Measurements from ENCODE around the gene PKN1.
"Not testable (repeated sequence)": the region's sequence is repeated elsewhere in the genome, so short reads cannot be mapped to it uniquely, and the experiment has no call there.

PKN1 gene

GRCh38 chr19:14432791-14433553 is at the start of gene PKN1:
Gene PKN1, plus strand, starts transcription at chr19:14433306. Its CDS starts 216 bp downstream, at chr19:14433522.
- peak; percentile 19 for DNase-seq

- no peak for DNase-seq
Observed at GRCh38 chr19:14383661-14384555, 49.2 kb upstream of the PKN1 start.

GRCh38 chr19:14385492-14385891 is 47.6 kb upstream of the PKN1 start:
- DNase-seq, result no peak

DNA sequence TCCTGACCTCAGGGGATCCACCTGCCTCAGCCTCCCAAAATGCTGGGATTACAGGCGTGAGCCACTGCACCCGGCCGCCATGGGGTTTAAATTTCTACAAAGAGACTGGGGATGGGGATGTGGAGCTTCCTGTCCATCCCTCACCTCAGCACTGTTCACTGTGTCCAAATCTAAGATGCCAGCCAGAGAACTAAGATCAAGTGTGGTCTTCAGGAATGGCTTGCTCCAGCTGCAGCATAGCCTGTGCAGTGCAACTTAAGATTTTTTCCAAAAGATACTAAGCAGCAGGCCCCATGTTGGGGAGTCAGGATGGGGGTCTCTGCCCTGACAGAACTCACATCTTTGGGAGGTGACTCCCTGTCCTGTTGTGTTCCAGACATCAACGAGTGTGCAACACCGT is 42.6 kb upstream of the PKN1 start:
- no peak for DNase-seq

DNA sequence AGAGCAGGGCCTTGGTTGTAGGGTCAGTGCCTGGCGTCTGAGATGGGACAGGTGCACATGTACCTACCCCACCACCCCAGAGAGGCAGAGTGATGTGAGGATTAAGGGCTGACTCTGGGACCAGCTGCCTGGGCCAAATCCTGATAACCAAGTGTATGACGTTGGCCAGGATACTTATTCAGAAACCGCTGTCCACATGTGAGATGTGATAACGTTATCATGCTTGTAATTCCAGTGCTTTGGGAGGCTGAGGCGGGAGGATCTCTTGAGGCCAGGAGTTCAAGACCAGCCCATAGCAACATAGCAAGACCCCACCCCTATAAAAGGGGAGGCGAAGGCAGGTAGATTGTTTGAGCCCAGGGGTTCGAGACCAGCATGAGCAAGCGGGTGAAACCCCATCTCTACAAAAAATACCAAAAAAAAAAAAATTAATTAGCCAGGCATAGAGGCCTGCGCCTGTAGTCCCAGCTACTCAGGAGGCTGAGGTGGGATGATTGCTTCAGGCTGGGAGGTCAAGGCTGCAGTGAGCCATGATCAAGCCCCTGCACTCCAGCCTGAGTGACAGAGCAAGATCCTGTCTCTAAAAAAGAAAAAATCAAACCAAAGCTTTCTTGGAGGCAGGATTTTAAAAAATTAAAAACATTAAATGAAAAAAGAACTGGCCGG is 41.8 kb upstream of the PKN1 start:
- DNase-seq, result no peak

- DNase-seq, result no peak
Observed at GRCh38 chr19:14393329-14393728, 39.8 kb upstream of the PKN1 start.

DNA sequence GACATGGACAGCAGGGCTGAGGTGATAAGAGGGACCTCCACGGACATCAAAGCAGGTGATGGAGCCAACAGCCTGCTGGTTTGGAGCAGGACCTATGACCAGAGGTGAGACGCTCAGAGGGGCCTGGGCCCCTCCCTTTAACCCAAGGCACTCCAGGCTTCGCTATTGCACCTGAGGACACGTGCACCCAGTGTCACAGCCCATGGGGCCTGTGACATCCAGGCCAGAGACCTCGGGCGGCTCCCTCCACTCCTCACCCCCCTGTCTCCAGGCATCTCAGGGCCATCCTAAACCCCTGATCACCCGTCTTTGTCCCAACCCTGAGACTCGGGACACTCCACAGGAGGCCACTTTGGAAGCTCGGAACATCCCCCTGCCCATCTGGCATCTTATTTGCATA is 38.9 kb upstream of the PKN1 start:
- no peak for DNase-seq

DNA sequence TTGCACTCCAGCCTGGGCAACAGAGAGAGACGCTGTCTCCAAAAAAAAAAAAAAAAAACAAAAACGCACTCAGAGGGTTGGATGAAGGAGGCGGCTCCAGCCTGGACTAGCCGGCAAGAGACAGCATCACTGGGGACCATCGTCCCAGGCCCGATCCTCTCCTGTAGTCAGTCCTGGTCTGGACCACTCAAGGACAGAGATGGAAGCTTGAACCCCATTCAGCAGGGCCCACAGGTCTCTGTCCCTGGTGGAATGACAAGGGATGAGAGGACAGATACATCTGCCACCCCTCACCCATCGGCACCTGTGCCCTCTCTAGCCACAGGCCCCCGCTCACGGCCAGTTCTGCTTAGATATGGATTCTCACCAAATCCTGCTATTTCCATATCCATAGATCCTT is 37.8 kb upstream of the PKN1 start:
- no peak for DNase-seq

- no peak for DNase-seq
Observed at GRCh38 chr19:14395710-14396336, 37.3 kb upstream of the PKN1 start.

- not testable (repeated sequence) for DNase-seq
Observed at GRCh38 chr19:14396730-14397129, 36.4 kb upstream of the PKN1 start.

DNA sequence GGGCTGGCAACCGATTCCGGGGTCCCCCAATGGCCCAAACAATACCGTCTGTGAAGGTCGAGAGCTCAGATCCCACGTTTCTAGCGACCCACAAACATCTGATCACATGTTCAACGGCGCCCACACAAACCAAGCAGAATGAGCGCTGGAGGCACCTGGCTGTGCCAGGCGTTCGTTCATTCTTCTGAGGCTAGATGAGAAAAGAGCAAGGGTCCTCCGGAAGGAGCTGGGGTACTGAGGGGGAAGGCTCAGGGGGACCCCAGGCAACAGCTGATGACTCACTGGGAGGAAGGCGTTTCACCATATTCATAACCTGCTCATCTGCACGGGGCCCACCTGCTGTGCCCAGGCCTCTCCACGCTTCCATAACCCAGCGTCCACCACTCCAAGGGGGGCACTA is 35.9 kb upstream of the PKN1 start:
- not testable (repeated sequence) for DNase-seq

GRCh38 chr19:14400951-14401431 is 32.1 kb upstream of the PKN1 start:
- DNase-seq, result no peak

- DNase-seq, result no peak
Observed at GRCh38 chr19:14401468-14402195, 31.5 kb upstream of the PKN1 start.

DNA sequence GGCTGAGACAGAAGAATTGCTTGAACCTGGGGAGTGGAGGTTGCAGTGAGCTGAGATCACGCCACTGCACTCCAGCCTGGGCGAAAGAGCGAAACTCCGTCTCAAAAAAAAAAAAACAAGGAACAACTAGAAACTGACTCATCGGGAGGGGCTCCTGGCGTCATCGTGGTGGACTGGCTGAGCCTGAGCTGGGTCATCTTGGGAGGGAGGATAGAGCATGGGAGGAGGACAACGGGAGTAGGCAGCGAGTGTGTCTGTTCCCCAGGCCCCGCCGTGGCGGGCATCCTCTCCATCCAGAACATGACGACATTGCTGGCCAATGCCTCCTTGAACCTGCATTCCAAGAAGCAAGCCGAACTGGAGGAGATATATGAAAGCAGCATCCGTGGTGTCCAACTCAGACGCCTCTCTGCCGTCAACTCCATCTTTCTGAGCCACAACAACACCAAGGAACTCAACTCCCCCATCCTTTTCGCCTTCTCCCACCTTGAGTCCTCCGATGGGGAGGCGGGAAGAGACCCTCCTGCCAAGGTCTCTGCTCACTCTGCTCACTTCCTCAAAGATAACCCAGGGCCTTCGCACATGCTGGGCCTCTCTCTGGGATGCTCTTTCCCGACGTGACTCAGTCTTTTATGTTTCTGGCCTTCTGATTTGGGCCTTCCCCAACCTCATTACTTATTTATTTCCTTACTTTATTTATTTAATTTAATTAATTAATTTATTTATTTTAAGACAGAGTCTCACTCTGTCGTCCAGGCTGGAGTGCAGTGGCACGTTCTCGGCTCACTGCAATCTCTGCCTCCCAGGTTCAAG is 30.6 kb upstream of the PKN1 start:
- no peak for DNase-seq

GRCh38 chr19:14403145-14403930 is 29.8 kb upstream of the PKN1 start:
- not testable (repeated sequence) for DNase-seq

- DNase-seq, result no peak
Observed at GRCh38 chr19:14404312-14404711, 28.8 kb upstream of the PKN1 start.

DNA sequence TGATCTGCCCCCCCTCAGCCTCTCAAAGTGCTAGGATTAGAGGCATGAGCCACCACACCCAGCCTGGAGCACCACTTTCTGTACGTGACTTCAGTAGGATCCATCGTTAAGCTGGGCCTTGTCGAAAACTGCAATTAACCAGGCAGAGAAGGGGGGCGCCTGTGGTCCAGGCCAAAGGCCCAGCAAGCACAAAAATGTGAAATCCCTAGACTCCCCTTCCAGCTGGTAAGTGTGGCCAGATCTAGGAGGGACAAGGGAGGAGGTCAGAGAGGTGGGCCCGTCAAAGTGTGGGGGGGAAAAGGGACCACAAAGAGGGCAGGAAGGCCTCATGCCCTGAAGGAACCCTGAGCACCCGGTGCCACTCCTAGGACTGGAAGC is 27.7 kb upstream of the PKN1 start:
- DNase-seq, result no peak

GRCh38 chr19:14405758-14406644 is 27.1 kb upstream of the PKN1 start:
- DNase-seq, result peak; percentile 87

- no peak for DNase-seq
Observed at GRCh38 chr19:14406645-14407401, 26.3 kb upstream of the PKN1 start.
